Neural progenitor cell (in vitro differentiated cells): Measurements from ENCODE around the gene HES5.

Experiments used
- CTCF ChIP-seq: fragments of 200-600 bp; sonication (generic); IDR thresholded peaks from 2 replicates; pipeline ENCODE4 v1.5.1; 2017; ENCODE audit warnings: antibody characterized with exemption, mild to moderate bottlenecking
- EZH2phosphoT487 ChIP-seq: fragments of 200-600 bp; sonication (generic); IDR thresholded peaks from 2 replicates; pipeline ENCODE4 v1.6.1; 2017; ENCODE audit warnings: antibody characterized with exemption

- TF ChIP-seq CTCF = no peak
- TF ChIP-seq EZH2phosphoT487 = no peak
Observed at GRCh38 chr1:2532485-2533160, 2.6 kb upstream of the HES5 start.
